K562 (cell line): ENCODE data around the gene RASGRP4.

Experiments used
- C11orf30 ChIP-seq: fragments of 450-650 bp; IDR thresholded peaks from 2 replicates; pipeline ENCODE4 v1.6.1; 2016; ENCODE audit warnings: low read depth, mild to moderate bottlenecking
- EHMT2 ChIP-seq: fragments of 450-650 bp; IDR thresholded peaks from 2 replicates; pipeline ENCODE4 v1.6.1; 2018; ENCODE audit warnings: antibody characterized with exemption
- HDAC6 ChIP-seq: IDR thresholded peaks from 2 replicates; pipeline ENCODE4 v1.6.1; 2012; ENCODE audit warnings: low read depth, mild to moderate bottlenecking, control low read depth, inconsistent platforms, low read length, moderate library complexity
- HNRNPLL ChIP-seq: fragments of 200-400 bp; formaldehyde crosslinking; IDR thresholded peaks from 2 replicates; pipeline ENCODE4 v1.6.1; 2017; ENCODE audit warnings: low read length, low read depth, mild to moderate bottlenecking; ENCODE audit not compliant: poor library complexity, severe bottlenecking
- MAZ ChIP-seq, 2 experiments: fragments of 450-650 bp in 1 of 2; sonication (generic) in 1 of 2; formaldehyde crosslinking; IDR thresholded peaks in 1 of 2; conservative IDR thresholded peaks in 1 of 2; 2 replicates each; pipeline versions ENCODE4 v1.4.0 to v1.5.0; 2020; ENCODE audit warnings: mild to moderate bottlenecking in 1 of 2, missing genetic modification reagents in 1 of 2
- MYBL2 ChIP-seq, 2 experiments: fragments of 450-650 bp in 1 of 2; sonication (generic) in 1 of 2; formaldehyde crosslinking in 1 of 2; IDR thresholded peaks; 2 replicates each; pipeline versions ENCODE4 v1.6.1 to v1.8.1; 2017 to 2022; ENCODE audit warnings: borderline replicate concordance in 1 of 2, inconsistent platforms in 1 of 2, low read depth in 1 of 2, mild to moderate bottlenecking in 1 of 2, missing genetic modification reagents in 1 of 2, moderate library complexity in 1 of 2
- ZC3H11A ChIP-seq: IDR thresholded peaks from 2 replicates; pipeline ENCODE4 v1.6.1; 2012; ENCODE audit warnings: low read depth, low read length, improper control_type of control experiment
- ZNF197 ChIP-seq: fragments of 200-800 bp; sonication (Bioruptor generic); IDR thresholded peaks from 2 replicates; pipeline ENCODE4 v1.6.1; 2016; ENCODE audit warnings: low read depth, missing genetic modification characterization, missing compliant biosample characterization
- ZNF224 ChIP-seq: sonication (generic); formaldehyde crosslinking; IDR thresholded peaks from 2 replicates; pipeline ENCODE4 v1.8.0; 2022; ENCODE audit warnings: mild to moderate bottlenecking, missing genetic modification reagents

- TF ChIP-seq EHMT2 (no peak), HNRNPLL (no peak), C11orf30 (no peak), ZC3H11A (no peak), MYBL2 (IDR thresholded peaks at IDR 0.05; ENCODE audit: low read depth) (no peak), MYBL2 (CRISPR knock-in tag; IDR thresholded peaks at IDR 0.05; ENCODE audit: borderline replicate concordance) (no peak), HDAC6 (no peak), MAZ (CRISPR knock-in tag; conservative IDR thresholded peaks at IDR 0.05 in 1 of 2, IDR thresholded peaks at IDR 0.05 in 1 of 2) (no peak), ZNF197 (CRISPR knock-in tag) (no peak), ZNF224 (CRISPR knock-in tag) (no peak)
Measured at GRCh38 chr19:38449518-38449917, 23.5 kb upstream of the RASGRP4 start.
